Lung (tissue), 12 donors: ENCODE data around the gene SACS. TPM values are rescaled to one million over a fixed set of nuclear protein-coding genes. Genes with fewer than 3 reads are reported as not detected.
A peak's percentile ranks its signal among the peaks of the same experiment; 100 is the strongest.

Experiments used
- ATAC-seq: fragments of 200-7000 bp; cut with Tn5 transposase; one replicate; pipeline ENCODE4 v1.9.1; 2020; ENCODE audit warnings: moderate number of reproducible peaks; ENCODE audit not compliant: insufficient read depth, low FRiP score
- DNase-seq, 3 donors: peaks; one replicate each; pipeline ENCODE4 v3.0.0-alpha.2; 2013 to 2017
- H3K27ac ChIP-seq, 2 donors: one replicate each; pipeline ENCODE4 v1.5.1; 2013; ENCODE audit warnings: mild to moderate bottlenecking in 2 of 2, moderate library complexity in 2 of 2, control low read depth in 1 of 2, inconsistent platforms in 1 of 2, low read depth in 1 of 2, low read length in 1 of 2
- H3K27me3 ChIP-seq, 3 donors: one replicate each; pipeline ENCODE4 v1.5.1; 2013; ENCODE audit warnings: low read length in 2 of 3; ENCODE audit not compliant: control insufficient read depth in 3 of 3, insufficient read depth in 3 of 3
- H3K36me3 ChIP-seq, 4 donors: one replicate each; pipeline ENCODE4 v1.5.1; 2013; ENCODE audit warnings: low read length in 4 of 4, mild to moderate bottlenecking in 1 of 4, moderate library complexity in 1 of 4; ENCODE audit not compliant: control insufficient read depth in 4 of 4, insufficient read depth in 4 of 4
- H3K4me1 ChIP-seq, 5 donors: one replicate each; pipeline ENCODE4 v1.5.1; 2013; ENCODE audit warnings: low read length in 5 of 5, mild to moderate bottlenecking in 2 of 5, moderate library complexity in 1 of 5; ENCODE audit not compliant: control insufficient read depth in 5 of 5, insufficient read depth in 5 of 5
- H3K4me3 ChIP-seq: one replicate; pipeline ENCODE4 v1.5.1; 2013; ENCODE audit warnings: mild to moderate bottlenecking, control low read depth, moderate library complexity
- H3K9ac ChIP-seq, 2 donors: one replicate each; pipeline ENCODE4 v1.5.1; 2013; ENCODE audit warnings: low read length in 2 of 2, control low read depth in 1 of 2; ENCODE audit not compliant: insufficient read depth in 1 of 2
- H3K9me3 ChIP-seq, 4 donors: one replicate each; pipeline ENCODE4 v1.5.1; 2013; ENCODE audit warnings: low read length in 3 of 4, mild to moderate bottlenecking in 1 of 4, moderate library complexity in 1 of 4; ENCODE audit not compliant: control insufficient read depth in 4 of 4, insufficient read depth in 3 of 4
- WGBS, 2 donors: extraction: QIAGEN DNeasy Blood & Tissue Kit; methylation state at CpG; one replicate each; pipeline ENCODE4 v1.1.7; 2013; 5-methylcytosine and 5-hydroxymethylcytosine counted together
- polyA plus RNA-seq, 2 donors: library from polyadenylated mRNA; stranded (reverse); fragments of 200-250 nt; gene quantifications; one replicate each; pipeline ENCODE4 v1.2.1, GENCODE V29; 2013
- total RNA-seq, 2 donors: library from RNA; depleted of rRNA in 1 of 2; stranded (reverse); fragments of >200 nt in 1 of 2; gene quantifications; one replicate each; pipeline ENCODE4 v1.2.1, GENCODE V29; 2014 to 2021
- TF ChIP-seq, protein P1 (sequence below): IDR thresholded peaks from 2 replicates; pipeline ENCODE4 v1.5.1; 2012; ENCODE audit warnings: mild to moderate bottlenecking; ENCODE audit errors: control extremely low read depth, extremely low read depth
- donor health status: control.
- donor health status: control.
- donor health status: Bipolar disorder and iron deficiency.
- donor health status: healthy.
- donor health status: DM: yes; HTN: yes; CAD: no.

Gene SACS
- total and polyA plus RNA-seq, 4 donors: 2.5 to 21.7 (median 7.0) TPM

DNA sequence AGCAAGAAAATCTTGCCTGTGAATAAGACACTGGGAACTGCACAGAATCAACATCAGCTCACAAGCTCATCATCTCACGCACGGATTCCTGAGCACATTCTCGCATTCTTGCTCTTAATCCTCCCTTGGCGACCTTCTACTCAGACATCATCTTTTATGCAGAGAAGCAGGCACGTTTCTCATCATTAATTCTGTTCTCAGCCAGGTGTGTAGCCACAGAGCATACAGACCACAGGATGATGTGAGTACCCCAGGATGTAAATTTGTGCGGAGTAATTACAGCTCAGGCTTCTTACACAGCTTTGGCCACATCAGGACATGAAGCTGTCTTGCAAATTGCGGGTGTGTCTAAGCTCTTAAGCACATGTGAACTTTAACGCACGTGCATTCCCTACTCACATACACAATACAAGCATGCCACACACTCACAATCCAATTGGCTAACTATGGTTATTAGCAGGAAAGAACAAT lies 36.5 kb upstream of the SACS start:
- no peak for DNase-seq
- 83 to 89% methylated on average over 9 of the region's 9 CpGs for WGBS, 2 donors

DNA sequence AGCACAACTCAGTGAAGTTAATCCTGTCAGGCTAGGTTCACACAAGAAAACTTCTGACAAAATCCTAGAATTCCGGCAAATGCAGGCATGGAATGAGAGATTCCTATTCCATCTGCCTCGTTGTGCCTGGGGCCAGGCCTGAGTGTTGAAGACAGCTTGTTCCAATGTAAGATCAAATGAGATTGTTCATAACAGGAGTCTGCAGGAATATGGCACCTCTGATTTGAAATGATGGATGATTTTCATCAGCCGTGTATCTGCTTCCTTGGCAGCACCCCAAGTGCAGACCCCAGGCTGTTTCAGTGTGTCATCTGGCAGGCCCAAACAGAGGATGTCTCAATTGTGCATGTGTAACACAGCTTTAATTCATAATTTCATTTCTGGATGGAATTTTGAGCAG lies 35.3 kb upstream of the SACS start:
- peak overlapping the region in 1 of 2 donors; percentile 42 for H3K9ac ChIP-seq
- peaks cover 0 to 44% (median 10%) of the 10 kb centered on the region in 5 donors for H3K4me1 ChIP-seq
- peaks cover 0 to 2% (median 0%) of the 10 kb centered on the region in 4 donors for H3K9me3 ChIP-seq
- no peak overlapping the region for H3K4me3 ChIP-seq
- DNase-seq (no peak), ATAC-seq (no peak)
- 63 to 83% methylated on average over 3 of the region's 3 CpGs for WGBS, 2 donors
- TF ChIP-seq, protein P1, sequence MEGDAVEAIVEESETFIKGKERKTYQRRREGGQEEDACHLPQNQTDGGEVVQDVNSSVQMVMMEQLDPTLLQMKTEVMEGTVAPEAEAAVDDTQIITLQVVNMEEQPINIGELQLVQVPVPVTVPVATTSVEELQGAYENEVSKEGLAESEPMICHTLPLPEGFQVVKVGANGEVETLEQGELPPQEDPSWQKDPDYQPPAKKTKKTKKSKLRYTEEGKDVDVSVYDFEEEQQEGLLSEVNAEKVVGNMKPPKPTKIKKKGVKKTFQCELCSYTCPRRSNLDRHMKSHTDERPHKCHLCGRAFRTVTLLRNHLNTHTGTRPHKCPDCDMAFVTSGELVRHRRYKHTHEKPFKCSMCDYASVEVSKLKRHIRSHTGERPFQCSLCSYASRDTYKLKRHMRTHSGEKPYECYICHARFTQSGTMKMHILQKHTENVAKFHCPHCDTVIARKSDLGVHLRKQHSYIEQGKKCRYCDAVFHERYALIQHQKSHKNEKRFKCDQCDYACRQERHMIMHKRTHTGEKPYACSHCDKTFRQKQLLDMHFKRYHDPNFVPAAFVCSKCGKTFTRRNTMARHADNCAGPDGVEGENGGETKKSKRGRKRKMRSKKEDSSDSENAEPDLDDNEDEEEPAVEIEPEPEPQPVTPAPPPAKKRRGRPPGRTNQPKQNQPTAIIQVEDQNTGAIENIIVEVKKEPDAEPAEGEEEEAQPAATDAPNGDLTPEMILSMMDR: no peak
- H3K27ac ChIP-seq: no peak overlapping the region
- H3K27me3 ChIP-seq: no peaks in the 10 kb centered on the region
- no peaks in the 10 kb centered on the region for H3K36me3 ChIP-seq

More for the DNA sequence above, 36.5 kb upstream of the SACS start:
- TF ChIP-seq, protein P1: no peak
- H3K9me3 ChIP-seq: peaks cover 0 to 2% (median 0%) of the 10 kb centered on the region in 4 donors
- no peak for ATAC-seq
- peaks cover 0 to 44% (median 10%) of the 10 kb centered on the region in 5 donors for H3K4me1 ChIP-seq
- H3K27me3 ChIP-seq: no peaks in the 10 kb centered on the region
- H3K27ac ChIP-seq: no peak overlapping the region
- H3K9ac ChIP-seq: no peak overlapping the region
- no peaks in the 10 kb centered on the region for H3K36me3 ChIP-seq
- no peak overlapping the region for H3K4me3 ChIP-seq

DNA sequence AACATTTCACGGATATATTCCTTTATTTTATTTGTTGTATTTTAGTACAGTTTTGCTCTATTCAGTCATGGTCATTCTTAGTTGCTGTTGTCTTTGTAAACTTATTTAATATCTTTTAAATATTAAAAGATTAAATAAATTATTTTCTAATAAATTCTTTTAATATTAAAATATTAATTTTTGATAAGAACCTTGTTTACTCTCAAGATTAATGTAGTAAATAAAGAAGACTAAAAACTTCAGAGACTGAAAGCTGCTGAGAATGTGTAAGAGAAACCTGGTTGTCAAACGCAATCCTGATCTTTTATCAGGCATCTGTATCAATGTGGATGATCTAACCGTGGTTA lies 34.4 kb upstream of the SACS start:
- WGBS, 2 donors: 90% methylated on average over 3 of the region's 3 CpGs
- Histone ChIP-seq H3K9me3 (peaks cover 0 to 2% (median 0%) of the 10 kb centered on the region in 4 donors), H3K9ac (no peak overlapping the region), H3K36me3 (no peaks in the 10 kb centered on the region), H3K4me1 (peaks cover 0 to 44% (median 10%) of the 10 kb centered on the region in 5 donors), H3K27me3 (no peaks in the 10 kb centered on the region), H3K27ac (no peak overlapping the region), H3K4me3 (no peak overlapping the region)
- DNase-seq (no peak), ATAC-seq (no peak)
- TF ChIP-seq, protein P1: no peak
